Trophoblast cell (in vitro differentiated cells and primary cell): ENCODE results near the gene ZFP57.

ENCODE experiments used
- DNase-seq, 2 donors: peaks; one replicate each; pipeline ENCODE4 v3.0.0-alpha.2; 2016
- H2AFZ ChIP-seq: 2 replicates; pipeline ENCODE4 v1.6.1; 2013; ENCODE audit warnings: low read length, moderate library complexity, mild to moderate bottlenecking; ENCODE audit not compliant: insufficient read depth, poor library complexity
- H2AK5ac ChIP-seq: 2 replicates; pipeline ENCODE4 v1.6.1; 2013; ENCODE audit warnings: mild to moderate bottlenecking, low read length
- H2BK120ac ChIP-seq: 2 replicates; pipeline ENCODE4 v1.6.1; 2013; ENCODE audit warnings: low read length, mild to moderate bottlenecking, moderate library complexity; ENCODE audit not compliant: insufficient read depth, poor library complexity
- H2BK12ac ChIP-seq: 2 replicates; pipeline ENCODE4 v1.6.1; 2013; ENCODE audit warnings: mild to moderate bottlenecking, low read length, moderate library complexity
- H2BK5ac ChIP-seq: 2 replicates; pipeline ENCODE4 v1.6.1; 2013; ENCODE audit warnings: low read length, low read depth, moderate library complexity, mild to moderate bottlenecking; ENCODE audit not compliant: poor library complexity
- H3K14ac ChIP-seq: 2 replicates; pipeline ENCODE4 v1.6.1; 2013; ENCODE audit warnings: mild to moderate bottlenecking, low read length
- H3K18ac ChIP-seq: 2 replicates; pipeline ENCODE4 v1.6.1; 2013; ENCODE audit warnings: mild to moderate bottlenecking, low read length
- H3K23ac ChIP-seq: 2 replicates; pipeline ENCODE4 v1.6.1; 2013; ENCODE audit warnings: low read length
- H3K27ac ChIP-seq: 2 replicates; pipeline ENCODE4 v1.5.1; 2013; ENCODE audit warnings: low read depth, mild to moderate bottlenecking, inconsistent platforms, low read length, moderate library complexity
- H3K27me3 ChIP-seq: 2 replicates; pipeline ENCODE4 v1.6.1; 2013; ENCODE audit warnings: inconsistent platforms, mild to moderate bottlenecking, low read length, moderate library complexity; ENCODE audit not compliant: insufficient read depth
- H3K36me3 ChIP-seq, 2 experiments: 1 replicate in 1 of 2; 2 replicates in 1 of 2; pipeline ENCODE4 v1.6.1; 2013; ENCODE audit warnings: low read length in 2 of 2, mild to moderate bottlenecking in 2 of 2, moderate library complexity in 1 of 2; ENCODE audit not compliant: insufficient read depth in 2 of 2, control insufficient read depth in 1 of 2
- H3K4ac ChIP-seq: 2 replicates; pipeline ENCODE4 v1.6.1; 2013; ENCODE audit warnings: low read depth, mild to moderate bottlenecking, low read length, moderate library complexity
- H3K4me1 ChIP-seq, 2 experiments: 1 replicate in 1 of 2; 2 replicates in 1 of 2; pipeline ENCODE4 v1.6.1; 2013; ENCODE audit warnings: low read length in 2 of 2, mild to moderate bottlenecking in 2 of 2, moderate library complexity in 1 of 2; ENCODE audit not compliant: insufficient read depth in 2 of 2, control insufficient read depth in 1 of 2
- H3K4me2 ChIP-seq: 2 replicates; pipeline ENCODE4 v1.6.1; 2013; ENCODE audit warnings: inconsistent platforms, mild to moderate bottlenecking, low read length, moderate library complexity
- H3K4me3 ChIP-seq: 2 replicates; pipeline ENCODE4 v1.5.1; 2013; ENCODE audit warnings: mild to moderate bottlenecking, low read depth, low read length, inconsistent platforms
- H3K79me1 ChIP-seq: one replicate; pipeline ENCODE4 v1.6.1; 2013; ENCODE audit warnings: low read length
- H3K79me2 ChIP-seq: 2 replicates; pipeline ENCODE4 v1.6.1; 2013; ENCODE audit warnings: low read length, mild to moderate bottlenecking; ENCODE audit not compliant: control insufficient read depth, insufficient read depth, poor library complexity
- H3K9ac ChIP-seq: 2 replicates; pipeline ENCODE4 v1.6.1; 2013; ENCODE audit warnings: mild to moderate bottlenecking, low read length
- H3K9me3 ChIP-seq: 2 replicates; pipeline ENCODE4 v1.6.1; 2013; ENCODE audit warnings: low read depth, mild to moderate bottlenecking, control low read depth, inconsistent platforms, low read length; ENCODE audit not compliant: insufficient read depth
- H4K12ac ChIP-seq: 2 replicates; pipeline ENCODE4 v1.6.1; 2013; ENCODE audit warnings: low read depth, mild to moderate bottlenecking, low read length, moderate library complexity
- H4K8ac ChIP-seq: 2 replicates; pipeline ENCODE4 v1.6.1; 2013; ENCODE audit warnings: low read depth, mild to moderate bottlenecking, low read length, moderate library complexity
- H4K91ac ChIP-seq: one replicate; pipeline ENCODE4 v1.6.1; 2013; ENCODE audit warnings: low read depth, mild to moderate bottlenecking, low read length, moderate library complexity
- WGBS: extraction: QIAGEN DNeasy Blood & Tissue Kit; methylation state at CpG from one replicate; pipeline ENCODE4 v1.1.7; 2013; ENCODE audit warnings: missing lambda C conversion rate; ENCODE audit not compliant: insufficient read length, insufficient coverage; ENCODE audit errors: extremely low coverage; 5-methylcytosine and 5-hydroxymethylcytosine counted together

Gene ZFP57

GRCh38 chr6:29710281-29710941 is 29.5 kb upstream of the ZFP57 start:
- Histone ChIP-seq H3K36me3 (no peaks in the 10 kb centered on the region), H2AK5ac (no peak overlapping the region), H4K91ac (no peak overlapping the region), H3K4ac (no peak overlapping the region), H2BK12ac (no peak overlapping the region), H3K4me1 (no peaks in the 10 kb centered on the region), H3K14ac (no peak overlapping the region), H3K27me3 (no peaks in the 10 kb centered on the region), H3K4me2 (no peak overlapping the region), H2BK5ac (no peak overlapping the region), H3K9ac (no peak overlapping the region), H3K79me2 (no peaks in the 10 kb centered on the region), H3K18ac (no peak overlapping the region), H3K4me3 (no peak overlapping the region), H2AFZ (no peak overlapping the region), H3K9me3 (peaks cover 1% of the 10 kb centered on the region), H4K12ac (no peak overlapping the region), H3K79me1 (no peaks in the 10 kb centered on the region), H3K23ac (no peak overlapping the region), H2BK120ac (no peak overlapping the region), H3K27ac (no peak overlapping the region), H4K8ac (no peak overlapping the region)
- no CpG with 5 or more reads among the region's 8 CpGs for WGBS
- DNase-seq = no peak

- Histone ChIP-seq H2BK5ac (no peak overlapping the region), H3K9ac (no peak overlapping the region), H3K18ac (no peak overlapping the region), H3K79me1 (no peaks in the 10 kb centered on the region), H3K14ac (no peak overlapping the region), H3K27ac (no peak overlapping the region), H3K27me3 (no peaks in the 10 kb centered on the region), H3K36me3 (no peaks in the 10 kb centered on the region), H3K4me2 (no peak overlapping the region), H4K12ac (no peak overlapping the region), H3K23ac (no peak overlapping the region), H3K4me3 (no peak overlapping the region), H4K91ac (no peak overlapping the region), H3K4me1 (no peaks in the 10 kb centered on the region), H4K8ac (no peak overlapping the region), H2AFZ (no peak overlapping the region), H2AK5ac (no peak overlapping the region), H3K4ac (no peak overlapping the region), H3K9me3 (peaks cover 1% of the 10 kb centered on the region), H3K79me2 (no peaks in the 10 kb centered on the region), H2BK120ac (no peak overlapping the region), H2BK12ac (no peak overlapping the region)
- WGBS = no CpG with 5 or more reads among the region's 4 CpGs
- DNase-seq = no peak
These were observed 28.2 kb upstream of the ZFP57 start for GRCh38 chr6:29709188-29709587.

DNA sequence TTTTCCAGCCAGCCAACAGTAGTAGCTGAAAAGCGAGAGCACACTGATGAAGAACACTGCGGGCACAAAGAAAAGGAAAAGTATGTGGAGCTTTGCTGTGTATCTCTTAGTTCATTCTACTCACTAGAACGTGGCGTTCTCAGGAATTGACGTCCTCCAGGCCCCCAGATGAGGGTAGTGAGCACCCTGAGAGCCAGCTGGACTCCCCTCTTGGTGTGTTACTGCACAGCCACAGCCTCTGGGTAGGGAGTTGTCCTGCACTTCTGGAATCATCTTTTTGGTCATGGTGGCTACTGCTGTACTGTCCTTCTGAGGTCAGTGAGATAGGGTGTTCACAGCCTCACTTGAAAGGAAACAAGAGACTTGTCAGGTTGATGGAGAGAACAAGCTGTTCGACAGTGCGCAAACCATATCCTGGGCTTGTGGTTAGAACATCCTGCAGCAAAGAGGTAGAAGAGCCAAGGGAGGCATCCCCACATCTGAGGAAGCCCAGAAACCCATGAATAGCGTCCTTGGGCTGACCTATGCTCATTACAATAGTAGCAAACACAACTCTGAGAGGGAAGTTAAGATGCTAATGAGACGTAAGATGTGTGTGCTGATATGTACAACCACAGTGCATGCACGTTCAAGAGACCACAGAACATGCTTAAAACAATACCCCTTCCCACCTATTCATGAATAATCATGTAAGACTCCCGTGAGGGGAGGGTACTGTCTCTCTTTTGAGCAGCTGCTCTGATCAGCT is 27.7 kb upstream of the ZFP57 start:
- no peak overlapping the region for H4K91ac ChIP-seq
- H3K27ac ChIP-seq = no peak overlapping the region
- no CpG with 5 or more reads among the region's 11 CpGs for whole genome bisulfite sequencing
- no peak overlapping the region for H3K4me3 ChIP-seq
- H3K36me3 ChIP-seq = no peaks in the 10 kb centered on the region
- H3K4me2 ChIP-seq = no peak overlapping the region
- H3K79me1 ChIP-seq = no peaks in the 10 kb centered on the region
- no peak overlapping the region for H4K12ac ChIP-seq
- no peak overlapping the region for H2AFZ ChIP-seq
- H3K23ac ChIP-seq = no peak overlapping the region
- H3K14ac ChIP-seq = no peak overlapping the region
- no peak overlapping the region for H2BK12ac ChIP-seq
- H3K9ac ChIP-seq = no peak overlapping the region
- H3K79me2 ChIP-seq = no peaks in the 10 kb centered on the region
- DNase-seq = no peak
- no peak overlapping the region for H3K18ac ChIP-seq
- no peak overlapping the region for H2BK5ac ChIP-seq
- no peak overlapping the region for H3K4ac ChIP-seq
- H3K9me3 ChIP-seq = peaks cover 1% of the 10 kb centered on the region
- H2BK120ac ChIP-seq = no peak overlapping the region
- H4K8ac ChIP-seq = no peak overlapping the region
- no peaks in the 10 kb centered on the region for H3K4me1 ChIP-seq
- H2AK5ac ChIP-seq = no peak overlapping the region
- H3K27me3 ChIP-seq = no peaks in the 10 kb centered on the region

GRCh38 chr6:29705389-29706231 is 24.7 kb upstream of the ZFP57 start:
- H3K23ac ChIP-seq = no peak overlapping the region
- no peaks in the 10 kb centered on the region for H3K79me1 ChIP-seq
- WGBS = no CpG with 5 or more reads among the region's 10 CpGs

More at GRCh38 chr6:29705389-29706231, 24.7 kb upstream of the ZFP57 start:
- H2BK120ac ChIP-seq = no peak overlapping the region
- H3K36me3 ChIP-seq = no peaks in the 10 kb centered on the region
- no peak overlapping the region for H3K14ac ChIP-seq
- no peak overlapping the region for H2BK5ac ChIP-seq
- H4K8ac ChIP-seq = no peak overlapping the region
- no peak overlapping the region for H3K27ac ChIP-seq
- no peak overlapping the region for H2AFZ ChIP-seq
- no peak overlapping the region for H3K4me2 ChIP-seq
- no peaks in the 10 kb centered on the region for H3K27me3 ChIP-seq
- H3K79me2 ChIP-seq = no peaks in the 10 kb centered on the region
- no peak overlapping the region for H4K12ac ChIP-seq
- no peak overlapping the region for H3K18ac ChIP-seq
- no peaks in the 10 kb centered on the region for H3K4me1 ChIP-seq
- H4K91ac ChIP-seq = no peak overlapping the region
- no peak overlapping the region for H2AK5ac ChIP-seq
- no peak overlapping the region for H3K4me3 ChIP-seq
- no peak overlapping the region for H3K9ac ChIP-seq
- no peak overlapping the region for H3K4ac ChIP-seq
- H2BK12ac ChIP-seq = no peak overlapping the region
- peak; percentile 16 to 74 for DNase-seq
- H3K9me3 ChIP-seq = peaks cover 1% of the 10 kb centered on the region
